ENCODE data around the gene RBM28.

DNA sequence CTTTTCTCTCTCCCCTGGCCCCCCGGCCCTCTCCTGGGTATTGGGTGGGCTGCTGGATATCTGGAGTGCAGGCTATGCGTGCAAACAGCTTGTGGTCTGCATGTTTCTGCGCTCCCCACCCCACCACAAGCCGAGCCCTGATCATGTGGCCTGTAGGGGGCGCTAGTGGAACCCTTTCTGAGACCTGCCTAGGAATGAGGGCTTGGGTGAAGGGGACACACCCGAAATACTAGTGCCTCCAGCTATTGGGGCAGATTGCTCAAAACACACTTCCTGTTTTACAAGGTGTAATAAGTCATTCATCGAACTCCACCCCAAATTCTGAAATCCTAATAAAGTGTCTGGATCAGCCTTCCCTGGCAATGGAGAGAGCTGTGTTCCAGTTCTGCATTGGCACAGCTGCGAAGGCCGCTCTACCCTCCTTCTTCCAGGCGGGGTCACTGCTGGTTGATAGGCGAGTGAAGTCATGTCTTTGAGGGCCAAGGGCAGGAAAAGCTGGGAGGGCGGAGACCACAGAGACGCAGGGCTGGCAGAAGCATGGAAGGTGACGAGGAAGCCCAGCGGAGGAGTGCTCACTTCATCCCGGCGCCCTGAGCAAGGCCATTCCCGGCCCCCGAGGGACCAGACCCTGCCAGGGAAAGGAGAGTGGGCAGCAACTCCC is 37.6 kb upstream of the RBM28 start:
- TF ChIP-seq GATA2 (IDR thresholded peaks at IDR 0.05; ENCODE audit: low read depth, low read length) (no peak), GATA3 (IDR thresholded peaks at IDR 0.05; ENCODE audit: low read depth, low read length) (no peak)

Data from SH-SY5Y (cell line).